ENCODE data around the gene TPSG1.
"Not testable (repeated sequence)": the region's sequence is repeated elsewhere in the genome, so short reads cannot be mapped to it uniquely, and the experiment has no call there.

TPSG1 gene

GRCh38 chr16:1225051-1225451 lies at the start of gene TPSG1:
Gene TPSG1, minus strand, starts transcription at chr16:1225268. Its CDS starts 16 bp downstream, at chr16:1225252.
- no peak for DNase-seq (ENCODE audit: low read depth in 2 of 2)

GRCh38 chr16:1274767-1275166 lies 49.7 kb upstream of the TPSG1 start:
- no peak for DNase-seq (ENCODE audit: low read depth in 2 of 2)

GRCh38 chr16:1273816-1274215 lies 48.7 kb upstream of the TPSG1 start:
- no peak for DNase-seq (ENCODE audit: low read depth in 2 of 2)

DNA sequence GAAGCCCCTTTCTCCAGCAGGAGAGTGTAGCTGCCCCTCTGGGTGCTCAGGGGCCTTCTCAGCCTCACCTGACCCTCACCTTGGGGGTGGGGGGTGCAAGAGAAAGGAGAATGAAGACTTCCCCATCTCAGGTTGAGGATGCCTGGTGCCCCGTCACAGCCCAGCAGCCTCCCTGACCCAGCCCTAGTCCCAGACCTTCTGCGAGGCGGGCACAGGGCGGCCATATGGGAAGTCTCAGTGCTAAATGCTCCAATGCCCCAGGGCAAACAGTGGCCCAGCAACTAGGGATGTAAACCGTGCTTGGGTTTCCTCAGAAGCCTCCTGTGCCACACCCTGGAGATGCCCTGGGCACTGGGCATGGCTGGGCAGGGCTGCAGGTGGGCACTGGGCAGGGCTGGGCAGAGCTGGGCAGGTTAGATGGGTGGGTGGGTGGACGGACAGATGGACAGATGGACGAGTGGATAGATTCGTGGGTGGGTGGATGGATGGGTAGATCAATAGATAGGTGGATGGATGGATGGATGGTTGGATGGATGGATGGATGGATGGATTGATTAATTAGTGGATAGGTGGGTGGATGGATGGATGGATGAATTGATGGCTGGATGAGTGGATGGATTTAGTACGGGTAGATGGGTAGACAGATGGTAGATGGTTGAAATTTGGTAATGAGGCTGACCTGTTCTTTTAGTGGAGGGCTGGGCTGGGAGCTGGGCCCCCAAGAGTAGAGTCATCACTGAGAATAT lies 47.6 kb upstream of the TPSG1 start:
- DNase-seq (ENCODE audit: low read depth in 2 of 2), result no peak

DNA sequence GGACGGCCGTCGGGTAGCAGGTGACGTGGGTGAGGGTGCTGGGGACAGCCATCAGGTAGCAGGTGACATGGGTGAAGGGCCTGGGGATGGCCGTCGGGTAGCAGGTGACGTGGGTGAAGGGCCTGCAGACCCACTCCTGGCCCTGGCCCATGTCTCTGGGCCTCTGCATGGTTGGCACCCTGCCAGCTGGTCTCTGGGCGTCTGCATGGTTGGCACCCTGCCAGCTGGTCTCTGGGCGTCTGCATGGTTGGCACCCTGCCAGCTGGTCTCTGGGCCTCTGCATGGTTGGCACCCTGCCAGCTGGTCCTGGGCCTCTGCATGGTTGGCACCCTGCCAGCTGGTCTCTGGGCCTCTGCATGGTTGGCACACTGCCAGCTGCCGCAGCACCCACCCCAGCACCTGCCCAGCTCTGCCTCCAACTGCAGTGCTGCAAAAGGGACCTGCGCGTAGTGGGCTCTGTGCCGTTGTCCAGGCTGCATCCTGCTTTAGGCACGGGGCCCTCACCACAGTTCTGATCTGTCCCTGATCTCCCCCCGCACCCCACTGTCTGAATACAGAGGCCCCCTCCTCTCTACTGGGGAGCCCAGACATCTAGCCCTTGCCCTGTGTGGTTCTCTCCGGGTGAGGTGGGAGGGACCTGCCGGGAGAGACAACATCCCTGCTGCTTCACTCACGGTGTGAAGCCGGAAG lies 46.8 kb upstream of the TPSG1 start:
- DNase-seq (ENCODE audit: low read depth in 2 of 2), result not testable (repeated sequence)

- no peak for DNase-seq (ENCODE audit: low read depth in 2 of 2)
These were observed 46.3 kb upstream of the TPSG1 start for GRCh38 chr16:1271380-1271723.

- DNase-seq (ENCODE audit: low read depth in 2 of 2), result not testable (repeated sequence)
These were observed 44.4 kb upstream of the TPSG1 start for GRCh38 chr16:1269418-1269817.

- DNase-seq (ENCODE audit: low read depth in 2 of 2), result no peak
These were observed 40.8 kb upstream of the TPSG1 start for GRCh38 chr16:1265826-1266225.

DNA sequence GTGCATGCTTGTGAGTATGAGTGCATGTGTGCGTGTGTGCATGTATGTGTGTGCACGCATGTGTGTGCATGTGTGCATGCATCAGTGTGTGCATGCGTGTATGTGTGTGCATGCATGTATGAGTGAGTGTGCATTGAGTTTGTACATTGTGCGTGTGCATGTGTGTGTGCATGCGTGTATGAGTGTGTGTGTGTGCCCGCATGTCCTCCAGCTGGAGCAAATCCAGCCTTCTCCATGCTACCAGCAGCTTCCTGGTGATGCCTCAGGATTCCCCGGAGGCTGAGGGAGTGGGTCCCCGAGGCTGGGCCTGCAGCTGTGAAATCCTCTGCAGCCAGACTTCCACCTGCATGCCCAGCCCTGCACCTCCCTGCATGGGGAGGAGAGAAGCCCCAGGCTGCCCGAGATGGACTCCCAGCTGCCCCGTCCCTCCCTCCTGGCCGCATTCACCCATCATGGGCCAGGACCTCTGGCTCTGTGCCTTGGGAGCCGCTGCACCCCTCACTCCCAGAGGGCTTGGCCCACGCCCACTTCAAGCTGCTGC lies 40.1 kb upstream of the TPSG1 start:
- no peak for DNase-seq (ENCODE audit: low read depth in 2 of 2)

DNA sequence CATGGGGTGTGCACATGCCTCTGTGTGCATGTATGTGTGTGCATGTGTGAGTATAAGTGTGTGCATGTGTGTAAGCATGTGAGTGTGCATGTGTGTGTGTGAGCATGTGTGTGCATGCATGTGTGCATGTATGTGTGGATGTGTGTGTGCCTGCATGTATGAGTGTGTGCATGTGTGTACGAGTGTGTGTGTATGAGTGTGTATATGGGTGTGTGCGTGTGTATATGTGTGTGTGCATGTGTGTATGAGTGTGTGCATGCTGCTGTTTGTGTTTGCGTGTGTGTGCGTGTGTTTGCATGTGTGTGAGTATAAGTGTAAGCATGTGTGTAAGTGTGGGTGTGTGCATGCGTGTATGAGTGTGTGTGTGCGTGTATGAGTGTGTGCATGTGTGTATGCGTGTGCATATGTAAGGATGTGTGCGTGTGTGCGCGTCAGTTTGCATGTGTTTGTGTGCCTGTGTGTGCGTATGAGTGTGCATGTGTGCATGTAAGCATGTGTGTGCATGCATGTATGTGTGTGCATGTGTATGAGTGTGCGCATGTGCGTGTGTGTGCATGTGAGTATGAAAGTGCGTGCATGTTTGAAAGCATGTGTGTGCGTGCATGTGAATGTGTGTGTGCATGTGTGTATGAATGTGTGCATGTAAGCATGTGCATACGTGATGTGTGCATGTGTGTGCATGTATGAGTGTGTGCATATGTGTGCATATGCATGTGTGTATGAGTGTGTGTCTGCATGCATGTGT lies 39.4 kb upstream of the TPSG1 start:
- DNase-seq (ENCODE audit: low read depth in 2 of 2), result no peak

DNA sequence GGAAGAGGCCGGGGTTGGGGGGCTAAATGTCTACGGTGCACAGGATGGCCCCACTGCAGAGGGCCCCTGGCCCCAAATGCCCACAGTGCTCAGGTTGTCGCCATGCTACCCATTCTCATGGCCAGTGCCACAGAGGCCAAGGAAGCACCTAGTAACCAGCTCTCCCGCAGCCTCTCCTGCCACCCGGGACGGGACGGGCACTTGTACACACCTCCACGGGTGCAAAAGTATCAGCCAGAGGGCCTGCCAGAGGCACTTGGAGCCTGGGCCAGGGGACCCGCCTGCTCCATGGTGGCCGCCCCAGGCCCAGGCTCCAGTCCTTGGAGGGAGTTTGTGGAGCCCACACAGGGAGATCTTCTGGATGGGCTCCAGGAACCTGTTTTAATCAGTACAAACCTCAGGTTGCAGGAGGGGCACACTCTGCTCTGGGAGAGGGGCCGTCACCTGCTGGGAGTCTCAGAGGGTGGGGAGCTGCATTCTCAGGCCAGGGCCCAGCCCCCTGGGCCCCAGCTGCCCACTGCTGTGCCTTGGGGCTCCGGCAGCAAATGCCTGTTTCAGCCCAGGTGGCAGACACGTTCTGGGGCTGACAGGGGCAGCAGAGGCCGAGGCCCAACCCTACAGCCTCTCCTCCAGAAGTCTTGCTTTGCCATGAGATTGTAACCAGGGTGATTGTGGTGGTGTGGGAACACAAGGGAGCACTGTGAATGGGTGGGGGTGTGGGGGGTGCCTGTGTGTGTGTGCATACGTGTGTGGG lies 38.7 kb upstream of the TPSG1 start:
- DNase-seq (ENCODE audit: low read depth in 2 of 2), result no peak

DNA sequence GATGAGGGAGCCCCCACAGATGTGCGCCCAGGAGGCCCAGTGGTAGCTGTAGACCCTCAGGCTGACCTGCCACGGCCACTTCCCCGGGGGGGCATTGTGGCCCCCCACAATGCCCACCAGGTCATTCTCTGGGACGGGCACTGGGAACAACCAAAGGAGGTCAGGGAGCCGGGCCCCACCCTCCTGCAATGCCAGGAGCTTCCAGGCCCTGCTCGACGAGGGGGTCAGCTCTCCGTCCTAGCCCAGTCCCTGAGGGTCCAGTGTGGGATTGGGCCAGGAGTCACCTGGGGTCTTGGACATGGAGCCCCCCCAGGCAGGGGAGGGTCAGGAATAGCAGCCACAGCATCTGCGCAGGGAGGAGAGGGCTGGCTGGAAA lies 37.8 kb upstream of the TPSG1 start:
- no peak for DNase-seq (ENCODE audit: low read depth in 2 of 2)

DNA sequence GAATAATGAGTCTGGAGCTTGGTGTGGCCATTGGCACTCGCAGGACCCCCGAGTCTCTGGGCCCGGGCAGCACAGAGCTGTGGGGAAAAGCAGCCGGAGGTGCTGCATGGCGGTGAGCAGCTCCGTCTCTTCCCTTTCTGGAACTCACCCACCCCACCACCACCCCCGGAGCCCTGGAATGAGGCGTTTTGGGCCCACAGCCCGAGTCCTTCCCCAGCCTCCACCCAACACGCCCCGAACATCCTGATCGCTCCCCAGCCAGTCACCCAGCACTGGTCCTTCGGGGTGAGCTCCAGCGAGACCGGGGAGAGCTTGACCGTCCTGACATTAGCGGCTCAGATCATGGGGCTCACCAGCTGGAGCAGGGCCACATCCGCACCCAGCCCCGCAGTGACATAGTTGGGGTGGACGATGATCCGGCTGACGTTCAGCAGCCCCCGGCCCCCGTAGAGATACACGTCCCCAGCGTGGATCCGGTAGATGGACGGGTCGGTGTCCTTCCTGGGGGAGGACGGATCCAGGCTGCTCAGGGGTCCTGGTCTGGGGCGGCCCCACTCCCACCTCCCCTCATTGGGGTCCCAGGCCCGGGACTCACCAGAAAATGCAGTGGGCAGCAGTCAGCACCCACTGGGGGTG lies 37.3 kb upstream of the TPSG1 start:
- DNase-seq (ENCODE audit: low read depth in 2 of 2), result no peak

- no peak for DNase-seq (ENCODE audit: low read depth in 2 of 2)
These were observed 36.2 kb upstream of the TPSG1 start for GRCh38 chr16:1261131-1261892.

- DNase-seq (ENCODE audit: low read depth in 2 of 2), result no peak
These were observed 35.1 kb upstream of the TPSG1 start for GRCh38 chr16:1260101-1260680.

- no peak for DNase-seq (ENCODE audit: low read depth in 2 of 2)
These were observed 34.6 kb upstream of the TPSG1 start for GRCh38 chr16:1259760-1260068.

DNA sequence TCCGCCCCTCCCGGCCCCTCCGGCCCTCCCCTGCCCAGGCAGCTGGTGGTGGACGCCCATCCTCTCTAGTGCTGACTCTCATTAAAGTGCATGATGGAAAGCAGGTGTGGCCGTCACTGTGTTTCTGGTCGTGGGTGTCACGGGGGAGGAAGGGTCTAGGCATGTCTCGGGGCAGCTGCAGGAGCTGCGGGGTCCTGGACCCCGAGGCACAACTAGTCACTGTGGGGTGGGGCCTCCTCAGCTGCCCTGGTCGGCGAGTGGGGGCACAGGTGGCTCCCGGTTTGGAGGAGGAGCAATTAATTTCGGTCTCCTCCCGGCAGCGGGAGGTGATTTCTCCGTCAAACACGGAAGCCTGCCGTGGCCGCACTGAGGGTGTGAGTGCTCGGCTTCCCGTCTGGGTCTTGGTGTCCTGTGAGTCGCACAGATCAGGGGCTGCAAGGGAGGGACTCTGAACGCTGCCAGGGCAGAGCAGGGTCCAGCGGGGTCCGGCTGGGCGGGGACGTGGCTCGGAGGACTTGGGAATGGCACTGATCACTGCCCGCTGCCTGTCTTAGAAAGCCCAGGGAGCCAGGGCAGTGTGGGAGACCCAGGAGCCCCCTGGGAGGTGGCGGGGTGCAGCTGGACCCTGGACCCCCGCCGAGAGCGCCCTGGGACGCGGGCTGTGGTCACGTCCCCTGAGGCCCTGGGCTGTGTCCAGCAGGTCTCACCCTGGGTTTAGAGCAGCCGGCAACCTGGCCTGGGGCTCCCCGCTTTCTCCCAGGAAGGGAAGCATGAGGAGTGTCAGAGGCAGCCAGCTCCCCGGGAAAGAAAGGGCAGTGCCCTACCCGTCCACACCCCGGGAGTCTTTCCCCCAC lies 34.1 kb upstream of the TPSG1 start:
- no peak for DNase-seq (ENCODE audit: low read depth in 2 of 2)

DNA sequence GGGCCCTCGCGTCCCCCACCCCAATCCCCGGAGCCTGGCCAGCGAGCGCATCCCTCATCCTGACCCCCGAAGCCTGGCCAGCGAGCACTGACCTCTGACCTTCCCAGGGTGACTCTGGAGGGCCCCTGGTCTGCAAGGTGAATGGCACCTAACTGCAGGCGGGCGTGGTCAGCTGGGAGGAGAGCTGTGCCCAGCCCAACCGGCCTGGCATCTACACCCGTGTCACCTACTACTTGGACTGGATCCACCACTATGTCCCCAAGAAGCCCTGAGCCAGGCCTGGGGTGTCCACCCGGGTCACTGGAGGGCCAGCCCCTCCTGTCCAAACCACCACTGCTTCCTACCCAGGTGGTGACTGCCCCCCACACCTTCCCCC lies 33.1 kb upstream of the TPSG1 start:
- DNase-seq (ENCODE audit: low read depth in 2 of 2), result no peak

DNA sequence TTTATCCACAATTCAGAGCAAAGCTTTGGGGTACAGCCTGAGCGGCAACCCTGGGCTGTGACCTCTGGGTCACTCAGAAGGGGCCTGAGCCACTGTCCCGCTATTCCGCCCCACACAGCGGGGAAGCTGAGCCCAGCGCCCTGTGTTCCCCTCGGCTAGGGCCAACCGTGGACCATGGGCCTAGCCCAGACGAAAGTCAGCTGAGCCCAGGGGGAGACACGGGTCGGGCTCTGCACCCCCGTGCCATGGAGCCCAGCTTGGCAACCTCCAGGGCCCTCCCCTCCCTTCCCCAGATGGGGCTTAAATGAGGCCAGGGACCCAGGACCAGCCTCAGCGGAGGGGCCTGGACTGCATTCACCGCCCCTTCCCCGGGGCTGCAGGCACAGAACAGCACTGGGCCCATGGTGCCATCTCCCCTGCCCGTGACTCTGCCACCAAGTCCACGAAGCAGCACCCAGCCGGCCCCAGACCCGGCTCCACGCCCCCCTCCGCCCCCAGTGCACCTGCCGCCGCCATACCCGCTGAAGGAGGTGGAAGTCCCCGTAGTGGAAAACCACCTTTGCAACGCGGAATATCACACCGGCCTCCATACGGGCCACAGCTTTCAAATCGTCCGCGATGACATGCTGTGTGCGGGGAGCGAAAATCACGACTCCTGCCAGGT lies 32.6 kb upstream of the TPSG1 start:
- DNase-seq (ENCODE audit: low read depth in 2 of 2), result no peak

Measured in stimulated activated CD4-positive, alpha-beta T cell treated with anti-CD3 and anti-CD28 coated beads, Interleukin-4, amount 100 ng/mL, for 48 hours (primary cell).